Right renal pelvis (tissue), 4 donors: Measurements from ENCODE around the gene ERBB4. TPM values are rescaled to one million over a fixed set of nuclear protein-coding genes. Genes with fewer than 3 reads are reported as not detected.
"Not testable (repeated sequence)": the region's sequence is repeated elsewhere in the genome, so short reads cannot be mapped to it uniquely, and the experiment has no call there.

Source experiments
- DNase-seq, 4 donors: peaks; one replicate each; pipeline ENCODE4 v3.0.0-alpha.2; 2013; ENCODE audit warnings: low read depth in 4 of 4, low spot score in 3 of 4, missing footprints in 1 of 4
- polyA plus RNA-seq, 4 donors: library from polyadenylated mRNA; unstranded; fragments of 120-200 nt; gene quantifications; one replicate each; pipeline ENCODE4 v1.2.1, GENCODE V29; 2013; ENCODE audit not compliant: insufficient read length in 4 of 4

ERBB4 gene
- polyA plus RNA-seq, 4 donors = 44.8 to 56.5 (median 51.3) TPM

GRCh38 chr2:212237350-212238095 is 301.1 kb downstream of the ERBB4 start:
- no peak for DNase-seq

- DNase-seq = no peak
Measured at GRCh38 chr2:212228743-212229171, 309.8 kb downstream of the ERBB4 start.

- DNase-seq = peak in 1 of 4 donors; percentile 9
Measured at GRCh38 chr2:212227755-212228154, 310.8 kb downstream of the ERBB4 start.

GRCh38 chr2:212226114-212226513 is 312.5 kb downstream of the ERBB4 start:
- no peak for DNase-seq

- DNase-seq = no peak
Measured at GRCh38 chr2:212223696-212224095, 314.9 kb downstream of the ERBB4 start.

GRCh38 chr2:212213191-212213590 is 325.4 kb downstream of the ERBB4 start:
- no peak for DNase-seq

GRCh38 chr2:212208467-212208866 is 330.1 kb downstream of the ERBB4 start:
- no peak for DNase-seq

GRCh38 chr2:212197776-212198175 is 340.8 kb downstream of the ERBB4 start:
- DNase-seq = no peak

- no peak for DNase-seq
Measured at GRCh38 chr2:212195626-212196025, 343.0 kb downstream of the ERBB4 start.

- DNase-seq = no peak
Measured at GRCh38 chr2:212194396-212194795, 344.2 kb downstream of the ERBB4 start.

- no peak for DNase-seq
Measured at GRCh38 chr2:212193803-212194202, 344.8 kb downstream of the ERBB4 start.

- DNase-seq = no peak
Measured at GRCh38 chr2:212193056-212193455, 345.5 kb downstream of the ERBB4 start.

- DNase-seq = not testable (repeated sequence)
Measured at GRCh38 chr2:212191438-212191837, 347.2 kb downstream of the ERBB4 start.

GRCh38 chr2:212186166-212186565 is 352.4 kb downstream of the ERBB4 start:
- no peak for DNase-seq

- DNase-seq = no peak
Measured at GRCh38 chr2:212181646-212182045, 357.0 kb downstream of the ERBB4 start.

GRCh38 chr2:212180408-212181083 is 358.1 kb downstream of the ERBB4 start:
- DNase-seq = no peak

GRCh38 chr2:212177724-212178123 is 360.9 kb downstream of the ERBB4 start:
- DNase-seq = no peak

- no peak for DNase-seq
Measured at GRCh38 chr2:212176151-212176550, 362.5 kb downstream of the ERBB4 start.

GRCh38 chr2:212173756-212174510 is 364.7 kb downstream of the ERBB4 start:
- DNase-seq = peak; percentile 12 to 41 (median 26)

GRCh38 chr2:212173331-212173730 is 365.3 kb downstream of the ERBB4 start:
- DNase-seq = no peak

- DNase-seq = no peak
Measured at GRCh38 chr2:212170382-212170781, 368.2 kb downstream of the ERBB4 start.
